ENCODE data around the gene IGSF9. TPM values are rescaled to one million over a fixed set of nuclear protein-coding genes. Genes with fewer than 3 reads are reported as not detected.

Gene IGSF9
- total and polyA plus RNA-seq, 8 donors, result 2.0 to 36.2 (median 7.8) TPM

DNA sequence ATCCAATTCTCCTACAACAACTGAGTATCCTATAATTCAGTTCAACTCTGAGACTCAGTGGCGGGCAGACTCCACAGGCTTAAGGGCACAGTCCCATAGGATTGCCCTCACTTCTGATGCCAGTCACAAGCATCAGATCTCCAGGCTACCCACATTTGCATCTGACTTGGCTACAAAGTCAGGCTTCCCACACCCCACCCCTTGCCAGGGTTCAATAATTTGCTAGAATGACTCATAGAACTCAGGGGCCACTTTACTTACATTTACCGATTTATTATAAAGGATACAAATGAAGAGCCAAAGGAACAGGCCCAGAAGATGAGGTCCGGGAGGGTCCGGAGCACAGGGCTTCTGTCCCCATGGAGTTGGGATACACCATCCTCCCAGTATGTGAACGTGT, 44.6 kb upstream of the IGSF9 start:
- H3K4me3 ChIP-seq, result no peak overlapping the region
- intact Hi-C loops (cut with DNase I; ENCODE audit: low total_unique reads), result no loop called here
- no peaks in the 10 kb centered on the region for H3K36me3 ChIP-seq
- WGBS, 5 donors, result 86 to 91% (median 88%) methylated on average over 5 of the region's 5 CpGs
- no peaks in the 10 kb centered on the region for H3K27me3 ChIP-seq
- TF ChIP-seq EP300 (IDR thresholded peaks at IDR 0.05), result no peak
- no peak for TF ChIP-seq POLR2A (IDR thresholded peaks at IDR 0.05)
- TF ChIP-seq POLR2AphosphoS5 (IDR thresholded peaks at IDR 0.05), result no peak
- TF ChIP-seq, protein P1, sequence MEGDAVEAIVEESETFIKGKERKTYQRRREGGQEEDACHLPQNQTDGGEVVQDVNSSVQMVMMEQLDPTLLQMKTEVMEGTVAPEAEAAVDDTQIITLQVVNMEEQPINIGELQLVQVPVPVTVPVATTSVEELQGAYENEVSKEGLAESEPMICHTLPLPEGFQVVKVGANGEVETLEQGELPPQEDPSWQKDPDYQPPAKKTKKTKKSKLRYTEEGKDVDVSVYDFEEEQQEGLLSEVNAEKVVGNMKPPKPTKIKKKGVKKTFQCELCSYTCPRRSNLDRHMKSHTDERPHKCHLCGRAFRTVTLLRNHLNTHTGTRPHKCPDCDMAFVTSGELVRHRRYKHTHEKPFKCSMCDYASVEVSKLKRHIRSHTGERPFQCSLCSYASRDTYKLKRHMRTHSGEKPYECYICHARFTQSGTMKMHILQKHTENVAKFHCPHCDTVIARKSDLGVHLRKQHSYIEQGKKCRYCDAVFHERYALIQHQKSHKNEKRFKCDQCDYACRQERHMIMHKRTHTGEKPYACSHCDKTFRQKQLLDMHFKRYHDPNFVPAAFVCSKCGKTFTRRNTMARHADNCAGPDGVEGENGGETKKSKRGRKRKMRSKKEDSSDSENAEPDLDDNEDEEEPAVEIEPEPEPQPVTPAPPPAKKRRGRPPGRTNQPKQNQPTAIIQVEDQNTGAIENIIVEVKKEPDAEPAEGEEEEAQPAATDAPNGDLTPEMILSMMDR (IDR thresholded peaks at IDR 0.05), result no peak
- H3K4me1 ChIP-seq, result peaks cover 0 to 8% (median 0%) of the 10 kb centered on the region in 4 donors
- DNase-seq, result no peak
- no peaks in the 10 kb centered on the region for H3K9me3 ChIP-seq
- H3K27ac ChIP-seq, result no peak overlapping the region

DNA sequence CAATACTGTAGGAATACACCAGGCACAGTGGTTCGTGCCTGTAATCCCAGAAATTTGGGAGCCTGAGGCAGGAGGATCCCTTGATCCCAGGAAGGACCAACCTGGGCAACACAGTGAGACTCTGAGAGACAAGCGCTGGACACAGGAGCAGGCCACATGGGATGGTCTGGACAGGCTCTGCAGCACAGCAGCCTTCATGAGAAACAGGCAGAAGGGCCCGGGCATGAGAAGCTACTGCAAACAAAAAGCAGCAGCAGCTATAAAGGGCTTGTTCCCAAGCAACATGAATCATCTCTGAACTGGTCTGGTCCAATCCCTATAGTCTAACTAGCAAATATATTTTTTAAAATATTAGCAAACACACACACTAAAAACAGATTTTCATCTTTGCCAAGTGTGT, 44.2 kb upstream of the IGSF9 start:
- Histone ChIP-seq H3K9me3 (no peaks in the 10 kb centered on the region), H3K27ac (no peak overlapping the region), H3K27me3 (no peaks in the 10 kb centered on the region), H3K4me3 (no peak overlapping the region), H3K4me1 (peaks cover 0 to 8% (median 0%) of the 10 kb centered on the region in 4 donors), H3K36me3 (no peaks in the 10 kb centered on the region)
- TF ChIP-seq, protein P1 (IDR thresholded peaks at IDR 0.05), result no peak
- TF ChIP-seq POLR2A (IDR thresholded peaks at IDR 0.05), result no peak
- no peak for TF ChIP-seq POLR2AphosphoS5 (IDR thresholded peaks at IDR 0.05)
- no peak for TF ChIP-seq EP300 (IDR thresholded peaks at IDR 0.05)
- DNase-seq, result no peak
- intact Hi-C loops (cut with DNase I; ENCODE audit: low total_unique reads), result no loop called here
- 61 to 88% (median 71%) methylated on average over 3 of the region's 3 CpGs for WGBS, 5 donors

DNA sequence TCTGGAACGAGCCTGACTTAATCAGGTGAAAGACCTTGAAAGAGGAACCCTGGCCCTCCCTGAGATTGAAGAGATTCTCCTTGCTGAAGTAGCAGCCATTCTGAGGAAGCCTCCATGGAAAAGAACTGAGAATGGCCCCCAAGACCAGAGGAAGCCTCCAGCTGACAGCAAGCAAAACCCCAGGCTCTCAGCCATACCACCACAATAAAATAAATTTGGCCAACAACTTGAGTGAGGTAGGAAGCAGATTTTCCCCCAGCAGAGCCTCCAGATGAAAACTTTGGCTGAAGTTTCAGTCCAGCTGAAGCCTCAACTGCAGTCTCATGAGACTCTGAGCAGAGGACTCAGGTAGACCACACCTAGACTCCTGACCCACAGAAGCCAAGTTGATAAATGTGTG, 42.6 kb upstream of the IGSF9 start:
- Histone ChIP-seq H3K27ac (no peak overlapping the region), H3K36me3 (no peaks in the 10 kb centered on the region), H3K9me3 (no peaks in the 10 kb centered on the region), H3K27me3 (no peaks in the 10 kb centered on the region), H3K4me1 (peaks cover 0 to 8% (median 0%) of the 10 kb centered on the region in 4 donors), H3K4me3 (no peak overlapping the region)
- TF ChIP-seq EP300 (IDR thresholded peaks at IDR 0.05), result no peak
- no peak for TF ChIP-seq POLR2AphosphoS5 (IDR thresholded peaks at IDR 0.05)
- no peak for TF ChIP-seq POLR2A (IDR thresholded peaks at IDR 0.05)
- TF ChIP-seq, protein P1 (IDR thresholded peaks at IDR 0.05), result no peak
- DNase-seq, result no peak
- intact Hi-C loops (cut with DNase I; ENCODE audit: low total_unique reads), result no loop called here
- 62 to 89% (median 79%) methylated on average over 1 of the region's 1 CpG for WGBS, 5 donors

DNA sequence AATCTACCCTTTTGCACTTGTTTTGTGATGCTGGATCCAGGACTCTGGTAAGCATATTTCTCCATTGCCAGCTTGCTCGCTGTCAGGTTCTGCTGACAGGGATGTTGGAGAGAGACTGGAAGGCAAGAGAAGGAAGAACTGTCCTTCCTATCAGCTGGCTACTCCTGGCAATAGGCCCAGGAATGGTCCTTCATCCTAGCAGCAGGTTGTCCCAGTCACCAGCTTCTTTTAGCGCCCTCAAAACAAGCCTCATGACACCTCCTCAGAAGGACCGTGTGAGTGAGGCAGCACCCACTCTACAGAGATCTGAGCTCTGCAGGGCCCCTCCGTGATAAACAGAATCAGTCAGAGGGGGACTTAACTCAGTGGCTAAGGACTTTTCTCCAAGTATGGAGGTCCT, 41.8 kb upstream of the IGSF9 start:
- TF ChIP-seq POLR2A (IDR thresholded peaks at IDR 0.05), result no peak
- no peak for TF ChIP-seq EP300 (IDR thresholded peaks at IDR 0.05)
- TF ChIP-seq, protein P1 (IDR thresholded peaks at IDR 0.05), result no peak
- no peak for TF ChIP-seq POLR2AphosphoS5 (IDR thresholded peaks at IDR 0.05)
- H3K9me3 ChIP-seq, result no peaks in the 10 kb centered on the region
- no peak overlapping the region for H3K27ac ChIP-seq
- H3K27me3 ChIP-seq, result no peaks in the 10 kb centered on the region
- H3K36me3 ChIP-seq, result no peaks in the 10 kb centered on the region
- peaks cover 0 to 8% (median 0%) of the 10 kb centered on the region in 4 donors for H3K4me1 ChIP-seq
- no peak overlapping the region for H3K4me3 ChIP-seq
- 66 to 83% (median 80%) methylated on average over 4 of the region's 4 CpGs for WGBS, 5 donors
- no peak for DNase-seq
- intact Hi-C loops (cut with DNase I; ENCODE audit: low total_unique reads), result no loop called here

Measured in stomach (tissue), 9 donors.